ENCODE results near the gene ZDHHC14.

- TF ChIP-seq CTCF (IDR thresholded peaks at IDR 0.05; ENCODE audit: insufficient read depth, low read length) (no peak), POLR2AphosphoS5 (IDR thresholded peaks at IDR 0.05; ENCODE audit: low read depth) (no peak), REST (IDR thresholded peaks at IDR 0.05; ENCODE audit: insufficient replicate concordance, low read depth) (no peak), SPI1 (IDR thresholded peaks at IDR 0.05; ENCODE audit: borderline replicate concordance, low read depth) (no peak)
Measured at GRCh38 chr6:157529654-157530039, 148.7 kb downstream of the ZDHHC14 start.
